Sigmoid colon (tissue), 7 donors: Measurements from ENCODE around the gene PACRG. TPM values are rescaled to one million over a fixed set of nuclear protein-coding genes. Genes with fewer than 3 reads are reported as not detected.

Experiments
- DNase-seq: peaks from one replicate; pipeline ENCODE4 v3.0.0-alpha.2; 2019
- H3K27ac ChIP-seq, 4 donors: fragments of 200-600 bp; sonication (generic); one replicate each; pipeline ENCODE4 v1.5.1; 2016 to 2019; ENCODE audit warnings: mild to moderate bottlenecking in 1 of 4
- H3K27me3 ChIP-seq, 3 donors: fragments of 200-600 bp; sonication (generic); one replicate each; pipeline ENCODE4 v1.5.1; 2019; ENCODE audit warnings: mild to moderate bottlenecking in 1 of 3
- H3K36me3 ChIP-seq, 4 donors: fragments of 200-600 bp; sonication (generic); one replicate each; pipeline ENCODE4 v1.5.1; 2016 to 2019
- H3K4me1 ChIP-seq, 4 donors: fragments of 200-600 bp; sonication (generic); one replicate each; pipeline ENCODE4 v1.5.1; 2017 to 2019
- H3K4me3 ChIP-seq, 4 donors: fragments of 200-600 bp; sonication (generic); one replicate each; pipeline ENCODE4 v1.5.1; 2017 to 2019; ENCODE audit warnings: mild to moderate bottlenecking in 2 of 4, moderate library complexity in 1 of 4
- H3K9me3 ChIP-seq, 4 donors: fragments of 200-600 bp in 3 of 4; sonication (generic) in 3 of 4; one replicate each; pipeline versions ENCODE4 v1.5.1 to v1.6.1; 2013 to 2019
- CTCF ChIP-seq, 4 experiments: fragments of 450-650 bp in 3 of 4; fragments of 200-600 bp in 1 of 4; IDR thresholded peaks; one replicate each; pipeline ENCODE4 v1.5.1; 2016 to 2019; ENCODE audit warnings: antibody characterized with exemption in 4 of 4, mild to moderate bottlenecking in 3 of 4, moderate library complexity in 2 of 4
- EP300 ChIP-seq, 4 donors: sonication (generic); formaldehyde crosslinking; IDR thresholded peaks; one replicate each; pipeline ENCODE4 v1.6.1; 2017; ENCODE audit warnings: antibody characterized with exemption in 4 of 4
- POLR2A ChIP-seq, 2 donors: fragments of 450-650 bp; IDR thresholded peaks; one replicate each; pipeline ENCODE4 v1.6.1; 2016; ENCODE audit warnings: antibody characterized with exemption in 2 of 2, mild to moderate bottlenecking in 2 of 2, moderate library complexity in 2 of 2
- POLR2AphosphoS5 ChIP-seq, 4 donors: sonication (generic); formaldehyde crosslinking; IDR thresholded peaks; one replicate each; pipeline ENCODE4 v1.6.1; 2017; ENCODE audit warnings: antibody characterized with exemption in 4 of 4
- WGBS, 2 donors: extraction: QIAGEN DNeasy Blood & Tissue Kit; methylation state at CpG; one replicate each; pipeline ENCODE4 v1.1.7; 2013; 5-methylcytosine and 5-hydroxymethylcytosine counted together
- intact Hi-C: fragments of 100-400 bp; cut with DNase I; formaldehyde crosslinking; loops from one replicate; pipeline ENCODE4 v1.15.1; 2023
- polyA plus RNA-seq, 3 donors: library from polyadenylated mRNA; stranded (reverse); fragments of 200-250 nt; gene quantifications; one replicate each; pipeline ENCODE4 v1.2.3, GENCODE V29; 2013
- total RNA-seq, 4 donors: library from RNA; depleted of rRNA; stranded (reverse); fragments of >200 nt; gene quantifications; one replicate each; pipeline ENCODE4 v1.1.0, GENCODE V29; 2016
- donor health status: healthy with polysubstance abuse.
- donor health status: Bipolar disorder and iron deficiency.
- donor health status: healthy.

PACRG gene
- total and polyA plus RNA-seq, 7 donors, result 0.12 to 6.9 (median 0.95) TPM; not detected in 2

- Histone ChIP-seq H3K36me3 (no peaks in the 10 kb centered on the region), H3K4me3 (no peak overlapping the region), H3K27me3 (no peaks in the 10 kb centered on the region), H3K9me3 (peaks cover 0 to 3% (median 0%) of the 10 kb centered on the region in 4 donors), H3K27ac (no peak overlapping the region), H3K4me1 (no peaks in the 10 kb centered on the region)
- intact Hi-C loops, result no loop called here
- no peak for DNase-seq
- TF ChIP-seq POLR2A (IDR thresholded peaks at IDR 0.05) (no peak), CTCF (IDR thresholded peaks at IDR 0.05) (no peak), POLR2AphosphoS5 (IDR thresholded peaks at IDR 0.05) (no peak), EP300 (IDR thresholded peaks at IDR 0.05) (no peak)
- WGBS, 2 donors, result 91% methylated on average over 5 of the region's 5 CpGs
These were observed 320.6 kb downstream of the PACRG start for GRCh38 chr6:163048345-163048744.

GRCh38 chr6:163053667-163054344, 326.0 kb downstream of the PACRG start:
- Histone ChIP-seq H3K27me3 (no peaks in the 10 kb centered on the region), H3K4me1 (no peaks in the 10 kb centered on the region), H3K4me3 (no peak overlapping the region), H3K36me3 (no peaks in the 10 kb centered on the region), H3K9me3 (peaks cover 0 to 3% (median 0%) of the 10 kb centered on the region in 4 donors), H3K27ac (no peak overlapping the region)
- DNase-seq, result no peak
- 90 to 91% methylated on average over 11 of the region's 11 CpGs for WGBS, 2 donors
- TF ChIP-seq POLR2A (IDR thresholded peaks at IDR 0.05) (no peak), POLR2AphosphoS5 (IDR thresholded peaks at IDR 0.05) (no peak), EP300 (IDR thresholded peaks at IDR 0.05) (no peak), CTCF (IDR thresholded peaks at IDR 0.05) (no peak)
- intact Hi-C loops, result no loop called here

- Histone ChIP-seq H3K27ac (no peak overlapping the region), H3K4me3 (no peak overlapping the region), H3K27me3 (no peaks in the 10 kb centered on the region), H3K9me3 (peaks cover 0 to 3% (median 0%) of the 10 kb centered on the region in 4 donors), H3K36me3 (no peaks in the 10 kb centered on the region), H3K4me1 (no peaks in the 10 kb centered on the region)
- DNase-seq, result no peak
- WGBS, 2 donors, result 93% methylated on average over 5 of the region's 5 CpGs
- intact Hi-C loops, result no loop called here
- TF ChIP-seq CTCF (IDR thresholded peaks at IDR 0.05) (no peak), EP300 (IDR thresholded peaks at IDR 0.05) (no peak), POLR2AphosphoS5 (IDR thresholded peaks at IDR 0.05) (no peak), POLR2A (IDR thresholded peaks at IDR 0.05) (no peak)
These were observed 326.9 kb downstream of the PACRG start for GRCh38 chr6:163054641-163055040.

GRCh38 chr6:163057260-163057659, 329.5 kb downstream of the PACRG start:
- peaks cover 0 to 3% (median 0%) of the 10 kb centered on the region in 4 donors for H3K9me3 ChIP-seq
- H3K27ac ChIP-seq, result no peak overlapping the region
- no peaks in the 10 kb centered on the region for H3K4me1 ChIP-seq
- DNase-seq, result no peak
- no peaks in the 10 kb centered on the region for H3K27me3 ChIP-seq
- intact Hi-C loops, result no loop called here
- no peak for TF ChIP-seq POLR2AphosphoS5 (IDR thresholded peaks at IDR 0.05)
- no peak for TF ChIP-seq EP300 (IDR thresholded peaks at IDR 0.05)
- TF ChIP-seq CTCF (IDR thresholded peaks at IDR 0.05), result no peak
- TF ChIP-seq POLR2A (IDR thresholded peaks at IDR 0.05), result no peak
- H3K4me3 ChIP-seq, result no peak overlapping the region
- 89 to 90% methylated on average over 2 of the region's 2 CpGs for WGBS, 2 donors
- no peaks in the 10 kb centered on the region for H3K36me3 ChIP-seq

- H3K4me1 ChIP-seq, result no peaks in the 10 kb centered on the region
- H3K27me3 ChIP-seq, result no peaks in the 10 kb centered on the region
- H3K27ac ChIP-seq, result no peak overlapping the region
- DNase-seq, result no peak
- peaks cover 0 to 3% (median 0%) of the 10 kb centered on the region in 4 donors for H3K9me3 ChIP-seq
- 91 to 92% methylated on average over 2 of the region's 2 CpGs for WGBS, 2 donors
- no peak overlapping the region for H3K4me3 ChIP-seq
- intact Hi-C loops, result no loop called here
- TF ChIP-seq POLR2A (IDR thresholded peaks at IDR 0.05) (no peak), CTCF (IDR thresholded peaks at IDR 0.05) (no peak), POLR2AphosphoS5 (IDR thresholded peaks at IDR 0.05) (no peak), EP300 (IDR thresholded peaks at IDR 0.05) (no peak)
- H3K36me3 ChIP-seq, result no peaks in the 10 kb centered on the region
These were observed 335.0 kb downstream of the PACRG start for GRCh38 chr6:163062790-163063189.
